ENCODE measurements around the gene MYPN.

GRCh38 chr10:68128015-68128414 is 18.7 kb downstream of the MYPN start:
- no peak for TF ChIP-seq POLR2A (IDR thresholded peaks at IDR 0.05; ENCODE audit: low read length)
- no peak for TF ChIP-seq GATA1 (IDR thresholded peaks at IDR 0.05; ENCODE audit: low read depth, low read length)

Data from erythroblast (primary cell).